Breast epithelium (tissue), 4 donors: ENCODE results near the gene CD79B. TPM values are rescaled to one million over a fixed set of nuclear protein-coding genes. Genes with fewer than 3 reads are reported as not detected.
"Not testable (repeated sequence)": the region's sequence is repeated elsewhere in the genome, so short reads cannot be mapped to it uniquely, and the experiment has no call there.

ENCODE experiments used
- DNase-seq, 2 donors: peaks; one replicate each; pipeline ENCODE4 v3.0.0-alpha.2; 2019; ENCODE audit warnings: low spot score in 2 of 2
- H3K27ac ChIP-seq, 2 donors: fragments of 200-600 bp; sonication (generic) in 1 of 2; one replicate each; pipeline ENCODE4 v1.5.1; 2016 to 2019; ENCODE audit warnings: mild to moderate bottlenecking in 1 of 2
- H3K27me3 ChIP-seq, 2 donors: fragments of 200-600 bp; sonication (generic) in 1 of 2; one replicate each; pipeline versions ENCODE4 v1.5.1 to v1.6.0; 2017 to 2019; ENCODE audit warnings: control low read depth in 1 of 2, mild to moderate bottlenecking in 1 of 2
- H3K36me3 ChIP-seq: fragments of 200-600 bp; one replicate; pipeline ENCODE4 v1.5.1; 2019
- H3K4me1 ChIP-seq, 2 donors: fragments of 200-600 bp; sonication (generic); one replicate each; pipeline ENCODE4 v1.5.1; 2016 to 2019; ENCODE audit warnings: control low read depth in 1 of 2
- H3K4me3 ChIP-seq, 3 donors: fragments of 200-600 bp; sonication (generic); 1 replicate in 2 of 3; 2 replicates in 1 of 3; pipeline ENCODE4 v1.5.1; 2016 to 2019; ENCODE audit warnings: mild to moderate bottlenecking in 3 of 3, moderate library complexity in 2 of 3
- H3K9me3 ChIP-seq, 2 donors: fragments of 200-600 bp; sonication (generic) in 1 of 2; one replicate each; pipeline ENCODE4 v1.5.1; 2016 to 2019; ENCODE audit warnings: control low read depth in 1 of 2
- CTCF ChIP-seq, 3 donors: fragments of 450-650 bp; IDR thresholded peaks; one replicate each; pipeline ENCODE4 v1.5.1; 2016 to 2017; ENCODE audit warnings: antibody characterized with exemption in 3 of 3, mild to moderate bottlenecking in 3 of 3, moderate library complexity in 3 of 3
- POLR2A ChIP-seq: fragments of 450-650 bp; IDR thresholded peaks from one replicate; pipeline ENCODE4 v1.6.1; 2016; ENCODE audit warnings: antibody characterized with exemption, mild to moderate bottlenecking, moderate library complexity
- POLR2AphosphoS5 ChIP-seq, 3 donors: sonication (generic); formaldehyde crosslinking; IDR thresholded peaks; one replicate each; pipeline ENCODE4 v1.6.1; 2017; ENCODE audit warnings: antibody characterized with exemption in 3 of 3
- intact Hi-C: fragments of 100-400 bp; cut with DNase I; formaldehyde crosslinking; loops from one replicate; pipeline ENCODE4 v1.15.1; 2023; ENCODE audit warnings: low total_unique reads
- total RNA-seq, 3 donors: library from RNA; depleted of rRNA; stranded (reverse); fragments of >200 nt; gene quantifications; one replicate each; pipeline ENCODE4 v1.1.0, GENCODE V29; 2016

Gene CD79B
- total RNA-seq, 3 donors from 2014 or later: 2.2 to 7.9 (median 3.4) TPM

- Histone ChIP-seq H3K27me3 (no peaks in the 10 kb centered on the region), H3K27ac (no peak overlapping the region), H3K4me1 (no peaks in the 10 kb centered on the region), H3K4me3 (no peak overlapping the region), H3K36me3 (no peaks in the 10 kb centered on the region), H3K9me3 (no peaks in the 10 kb centered on the region)
- intact Hi-C loops: loop anchor here (5.0 kb wide), 1 partner anchor 778 kb away; no protein-coding TSS in a partner anchor
- no peak for TF ChIP-seq POLR2AphosphoS5 (IDR thresholded peaks at IDR 0.05)
- TF ChIP-seq CTCF (IDR thresholded peaks at IDR 0.05): peak; percentile 80 to 94 (median 93)
- peak in 1 of 2 donors; percentile 43 for DNase-seq
Measured at GRCh38 chr17:63919311-63919723, 12.8 kb downstream of the CD79B start.

- intact Hi-C loops: loop anchor here (5.0 kb wide), 1 partner anchor 778 kb away; no protein-coding TSS in a partner anchor
- not testable (repeated sequence) for H3K9me3 ChIP-seq, H3K27ac ChIP-seq, DNase-seq, H3K27me3 ChIP-seq, H3K36me3 ChIP-seq, H3K4me3 ChIP-seq, H3K4me1 ChIP-seq
Measured at GRCh38 chr17:63918789-63919305, 13.3 kb downstream of the CD79B start, which contains the start of gene GH1. TSS of gene GH1 (minus strand) at chr17:63918839. CDS start at chr17:63918776, 63 bp downstream.

- H3K36me3 ChIP-seq: no peaks in the 10 kb centered on the region
- no peak for DNase-seq
- TF ChIP-seq POLR2AphosphoS5 (IDR thresholded peaks at IDR 0.05) (no peak), CTCF (IDR thresholded peaks at IDR 0.05) (no peak), POLR2A (no peak)
Measured at GRCh38 chr17:63918305-63918704, 13.8 kb downstream of the CD79B start.

GRCh38 chr17:63917646-63918045 lies 14.5 kb downstream of the CD79B start:
- Histone ChIP-seq H3K27ac (no peak overlapping the region), H3K4me1 (no peaks in the 10 kb centered on the region), H3K9me3 (no peaks in the 10 kb centered on the region), H3K36me3 (no peaks in the 10 kb centered on the region), H3K27me3 (no peaks in the 10 kb centered on the region), H3K4me3 (no peak overlapping the region)
- TF ChIP-seq POLR2AphosphoS5 (IDR thresholded peaks at IDR 0.05): no peak
- TF ChIP-seq POLR2A: no peak
- no peak for TF ChIP-seq CTCF (IDR thresholded peaks at IDR 0.05)
- intact Hi-C loops: loop anchor here (5.0 kb wide), 1 partner anchor 780 kb away; no protein-coding TSS in a partner anchor
- no peak for DNase-seq

More at GRCh38 chr17:63918305-63918704, 13.8 kb downstream of the CD79B start:
- intact Hi-C loops: loop anchor here (5.0 kb wide), 1 partner anchor 779 kb away; no protein-coding TSS in a partner anchor
- H3K4me3 ChIP-seq: no peak overlapping the region
- no peaks in the 10 kb centered on the region for H3K27me3 ChIP-seq
- H3K4me1 ChIP-seq: no peaks in the 10 kb centered on the region
- H3K27ac ChIP-seq: no peak overlapping the region
- H3K9me3 ChIP-seq: no peaks in the 10 kb centered on the region

- intact Hi-C loops: loop anchor here (5.0 kb wide), 1 partner anchor 780 kb away; no protein-coding TSS in a partner anchor
- not testable (repeated sequence) for H3K27me3 ChIP-seq, H3K27ac ChIP-seq, H3K4me1 ChIP-seq, H3K36me3 ChIP-seq, H3K4me3 ChIP-seq, DNase-seq, H3K9me3 ChIP-seq
Measured at GRCh38 chr17:63917206-63917605, 14.9 kb downstream of the CD79B start.

- no peaks in the 10 kb centered on the region for H3K27me3 ChIP-seq
- no peak overlapping the region for H3K27ac ChIP-seq
- H3K36me3 ChIP-seq: no peaks in the 10 kb centered on the region
- TF ChIP-seq CTCF (IDR thresholded peaks at IDR 0.05) (no peak), POLR2AphosphoS5 (IDR thresholded peaks at IDR 0.05) (no peak), POLR2A (no peak)
- H3K4me1 ChIP-seq: no peaks in the 10 kb centered on the region
- intact Hi-C loops: loop anchor here (5.0 kb wide), 1 partner anchor 781 kb away; no protein-coding TSS in a partner anchor
- H3K4me3 ChIP-seq: no peak overlapping the region
- no peaks in the 10 kb centered on the region for H3K9me3 ChIP-seq
- no peak for DNase-seq
Measured at GRCh38 chr17:63916566-63917185, 15.5 kb downstream of the CD79B start.

GRCh38 chr17:63915753-63916152 lies 16.4 kb downstream of the CD79B start:
- H3K36me3 ChIP-seq, H3K27me3 ChIP-seq, H3K4me3 ChIP-seq, H3K4me1 ChIP-seq, H3K27ac ChIP-seq, H3K9me3 ChIP-seq, DNase-seq: not testable (repeated sequence)
- intact Hi-C loops: loop anchor here (5.0 kb wide), 1 partner anchor 782 kb away; no protein-coding TSS in a partner anchor
